Sigmoid colon (tissue), 7 donors: Measurements from ENCODE around the gene TSPEAR. TPM values are rescaled to one million over a fixed set of nuclear protein-coding genes. Genes with fewer than 3 reads are reported as not detected.

Experiments
- DNase-seq: peaks from one replicate; pipeline ENCODE4 v3.0.0-alpha.2; 2019
- H3K27ac ChIP-seq, 4 donors: fragments of 200-600 bp; sonication (generic); one replicate each; pipeline ENCODE4 v1.5.1; 2016 to 2019; ENCODE audit warnings: mild to moderate bottlenecking in 1 of 4
- H3K27me3 ChIP-seq, 3 donors: fragments of 200-600 bp; sonication (generic); one replicate each; pipeline ENCODE4 v1.5.1; 2019; ENCODE audit warnings: mild to moderate bottlenecking in 1 of 3
- H3K36me3 ChIP-seq, 4 donors: fragments of 200-600 bp; sonication (generic); one replicate each; pipeline ENCODE4 v1.5.1; 2016 to 2019
- H3K4me1 ChIP-seq, 4 donors: fragments of 200-600 bp; sonication (generic); one replicate each; pipeline ENCODE4 v1.5.1; 2017 to 2019
- H3K4me3 ChIP-seq, 4 donors: fragments of 200-600 bp; sonication (generic); one replicate each; pipeline ENCODE4 v1.5.1; 2017 to 2019; ENCODE audit warnings: mild to moderate bottlenecking in 2 of 4, moderate library complexity in 1 of 4
- H3K9me3 ChIP-seq, 4 donors: fragments of 200-600 bp in 3 of 4; sonication (generic) in 3 of 4; one replicate each; pipeline versions ENCODE4 v1.5.1 to v1.6.1; 2013 to 2019
- CTCF ChIP-seq, 4 experiments: fragments of 450-650 bp in 3 of 4; fragments of 200-600 bp in 1 of 4; IDR thresholded peaks; one replicate each; pipeline ENCODE4 v1.5.1; 2016 to 2019; ENCODE audit warnings: antibody characterized with exemption in 4 of 4, mild to moderate bottlenecking in 3 of 4, moderate library complexity in 2 of 4
- EP300 ChIP-seq, 4 donors: sonication (generic); formaldehyde crosslinking; IDR thresholded peaks; one replicate each; pipeline ENCODE4 v1.6.1; 2017; ENCODE audit warnings: antibody characterized with exemption in 4 of 4
- POLR2A ChIP-seq, 2 donors: fragments of 450-650 bp; IDR thresholded peaks; one replicate each; pipeline ENCODE4 v1.6.1; 2016; ENCODE audit warnings: antibody characterized with exemption in 2 of 2, mild to moderate bottlenecking in 2 of 2, moderate library complexity in 2 of 2
- POLR2AphosphoS5 ChIP-seq, 4 donors: sonication (generic); formaldehyde crosslinking; IDR thresholded peaks; one replicate each; pipeline ENCODE4 v1.6.1; 2017; ENCODE audit warnings: antibody characterized with exemption in 4 of 4
- WGBS, 2 donors: extraction: QIAGEN DNeasy Blood & Tissue Kit; methylation state at CpG; one replicate each; pipeline ENCODE4 v1.1.7; 2013; 5-methylcytosine and 5-hydroxymethylcytosine counted together
- intact Hi-C: fragments of 100-400 bp; cut with DNase I; formaldehyde crosslinking; loops from one replicate; pipeline ENCODE4 v1.15.1; 2023
- polyA plus RNA-seq, 3 donors: library from polyadenylated mRNA; stranded (reverse); fragments of 200-250 nt; gene quantifications; one replicate each; pipeline ENCODE4 v1.2.3, GENCODE V29; 2013
- total RNA-seq, 4 donors: library from RNA; depleted of rRNA; stranded (reverse); fragments of >200 nt; gene quantifications; one replicate each; pipeline ENCODE4 v1.1.0, GENCODE V29; 2016
- donor health status: healthy with polysubstance abuse.
- donor health status: Bipolar disorder and iron deficiency.
- donor health status: healthy.

The TSPEAR gene
- total and polyA plus RNA-seq, 7 donors: under 0.01 to 0.20 TPM; not detected in 5

- DNase-seq: no peak
- Histone ChIP-seq H3K27me3 (peaks cover 10 to 50% (median 40%) of the 10 kb centered on the region in 3 donors), H3K27ac (no peak overlapping the region), H3K4me3 (no peak overlapping the region), H3K36me3 (no peaks in the 10 kb centered on the region), H3K4me1 (no peaks in the 10 kb centered on the region), H3K9me3 (peaks cover 0 to 7% (median 1%) of the 10 kb centered on the region in 4 donors)
- 63 to 75% methylated on average over 10 of the region's 10 CpGs for WGBS, 2 donors
- intact Hi-C loops: loop anchor here (10.0 kb wide), 1 partner anchor 58 kb away; no protein-coding TSS in a partner anchor
- no peak for TF ChIP-seq EP300 (IDR thresholded peaks at IDR 0.05)
- no peak for TF ChIP-seq CTCF (IDR thresholded peaks at IDR 0.05)
- no peak for TF ChIP-seq POLR2AphosphoS5 (IDR thresholded peaks at IDR 0.05)
- no peak for TF ChIP-seq POLR2A (IDR thresholded peaks at IDR 0.05)
These were observed 14.8 kb downstream of the TSPEAR start for GRCh38 chr21:44696572-44696971.

GRCh38 chr21:44695641-44696040, 15.7 kb downstream of the TSPEAR start:
- TF ChIP-seq POLR2A (IDR thresholded peaks at IDR 0.05) (no peak), CTCF (IDR thresholded peaks at IDR 0.05) (no peak), EP300 (IDR thresholded peaks at IDR 0.05) (no peak), POLR2AphosphoS5 (IDR thresholded peaks at IDR 0.05) (no peak)
- H3K4me3 ChIP-seq: no peak overlapping the region
- H3K36me3 ChIP-seq: no peaks in the 10 kb centered on the region
- H3K27me3 ChIP-seq: peaks cover 10 to 41% (median 31%) of the 10 kb centered on the region in 3 donors
- 74 to 79% methylated on average over 8 of the region's 8 CpGs for WGBS, 2 donors
- H3K9me3 ChIP-seq: peaks cover 0 to 7% (median 1%) of the 10 kb centered on the region in 4 donors
- H3K4me1 ChIP-seq: no peaks in the 10 kb centered on the region
- H3K27ac ChIP-seq: no peak overlapping the region
- intact Hi-C loops: loop anchor here (10.0 kb wide), 1 partner anchor 59 kb away; no protein-coding TSS in a partner anchor
- DNase-seq: no peak

GRCh38 chr21:44695184-44695583, 16.2 kb downstream of the TSPEAR start:
- Histone ChIP-seq H3K9me3 (peaks cover 0 to 7% (median 1%) of the 10 kb centered on the region in 4 donors), H3K4me3 (no peak overlapping the region), H3K36me3 (no peaks in the 10 kb centered on the region), H3K27me3 (peaks cover 10 to 36% (median 27%) of the 10 kb centered on the region in 3 donors), H3K4me1 (no peaks in the 10 kb centered on the region), H3K27ac (no peak overlapping the region)
- DNase-seq: no peak
- 64 to 71% methylated on average over 8 of the region's 8 CpGs for WGBS, 2 donors
- intact Hi-C loops: loop anchor here (10.0 kb wide), 1 partner anchor 60 kb away; no protein-coding TSS in a partner anchor
- TF ChIP-seq POLR2AphosphoS5 (IDR thresholded peaks at IDR 0.05) (no peak), POLR2A (IDR thresholded peaks at IDR 0.05) (no peak), CTCF (IDR thresholded peaks at IDR 0.05) (no peak), EP300 (IDR thresholded peaks at IDR 0.05) (no peak)

- TF ChIP-seq CTCF (IDR thresholded peaks at IDR 0.05) (no peak), POLR2A (IDR thresholded peaks at IDR 0.05) (no peak), EP300 (IDR thresholded peaks at IDR 0.05) (no peak), POLR2AphosphoS5 (IDR thresholded peaks at IDR 0.05) (no peak)
- Histone ChIP-seq H3K9me3 (peaks cover 0 to 7% (median 1%) of the 10 kb centered on the region in 4 donors), H3K4me1 (no peaks in the 10 kb centered on the region), H3K27me3 (peaks cover 10 to 32% (median 23%) of the 10 kb centered on the region in 3 donors), H3K4me3 (no peak overlapping the region), H3K36me3 (no peaks in the 10 kb centered on the region), H3K27ac (no peak overlapping the region)
- DNase-seq: no peak
- WGBS, 2 donors: 68 to 69% methylated on average over 11 of the region's 11 CpGs
- intact Hi-C loops: loop anchor here (10.0 kb wide), 1 partner anchor 60 kb away; no protein-coding TSS in a partner anchor
These were observed 16.6 kb downstream of the TSPEAR start for GRCh38 chr21:44694776-44695175.
